HG03103 (cell line): ENCODE measurements around the gene FABP6.
"Not testable (repeated sequence)": the region's sequence is repeated elsewhere in the genome, so short reads cannot be mapped to it uniquely, and the experiment has no call there.

Experiments used
- ATAC-seq: cut with Tn5 transposase; IDR thresholded peaks from one replicate; pipeline ENCODE4 v1.9.1; 2021; ENCODE audit warnings: low read depth; ENCODE audit not compliant: unreplicated experiment

FABP6 gene

GRCh38 chr5:160229190-160229742 lies at the start of gene FABP6:
Gene FABP6, plus strand, starts transcription at chr5:160229506. Its CDS starts 52 bp downstream, at chr5:160229558.
- ATAC-seq, result no peak

- no peak for ATAC-seq
These were observed 48.4 kb upstream of the FABP6 start for GRCh38 chr5:160180931-160181330.

- ATAC-seq, result no peak
These were observed 47.2 kb upstream of the FABP6 start for GRCh38 chr5:160181965-160182622.

GRCh38 chr5:160183075-160183474 lies 46.2 kb upstream of the FABP6 start:
- ATAC-seq, result no peak

GRCh38 chr5:160185626-160186360 lies 43.5 kb upstream of the FABP6 start:
- no peak for ATAC-seq

GRCh38 chr5:160186480-160186879 lies 42.8 kb upstream of the FABP6 start:
- ATAC-seq, result no peak

GRCh38 chr5:160187091-160187490 lies 42.2 kb upstream of the FABP6 start:
- no peak for ATAC-seq

GRCh38 chr5:160188141-160189015 lies 40.9 kb upstream of the FABP6 start:
- no peak for ATAC-seq

GRCh38 chr5:160192424-160192823 lies 36.9 kb upstream of the FABP6 start:
- no peak for ATAC-seq

- not testable (repeated sequence) for ATAC-seq
These were observed 36.2 kb upstream of the FABP6 start for GRCh38 chr5:160193076-160193475.

- ATAC-seq, result not testable (repeated sequence)
These were observed 35.5 kb upstream of the FABP6 start for GRCh38 chr5:160193790-160194189.

- no peak for ATAC-seq
These were observed 31.8 kb upstream of the FABP6 start for GRCh38 chr5:160197341-160198144.

- no peak for ATAC-seq
These were observed 31.2 kb upstream of the FABP6 start for GRCh38 chr5:160198146-160198545.

- no peak for ATAC-seq
These were observed 30.4 kb upstream of the FABP6 start for GRCh38 chr5:160198841-160199409.

- ATAC-seq, result peak; percentile 86
These were observed 29.8 kb upstream of the FABP6 start for GRCh38 chr5:160199410-160199911.

- ATAC-seq, result no peak
These were observed 22.2 kb upstream of the FABP6 start for GRCh38 chr5:160207061-160207460.

- ATAC-seq, result no peak
These were observed 19.4 kb upstream of the FABP6 start for GRCh38 chr5:160209917-160210316.

GRCh38 chr5:160210606-160211005 lies 18.7 kb upstream of the FABP6 start:
- no peak for ATAC-seq

GRCh38 chr5:160211352-160211751 lies 18.0 kb upstream of the FABP6 start:
- ATAC-seq, result no peak
